CD4-positive, alpha-beta T cell (primary cell): Measurements from ENCODE around the gene GCNT2. TPM values are rescaled to one million over a fixed set of nuclear protein-coding genes. Genes with fewer than 3 reads are reported as not detected.
A peak's percentile ranks its signal among the peaks of the same experiment; 100 is the strongest.

ENCODE experiments used
- ATAC-seq: fragments of 200-7000 bp; cut with Tn5 transposase; one replicate; pipeline ENCODE4 v1.10.0; 2022; ENCODE audit warnings: mild to moderate bottlenecking; ENCODE audit not compliant: poor library complexity
- CTCF ChIA-PET: fragments of 350-600 bp; sonication (Branson Sonifier 250); formaldehyde crosslinking; loops from one replicate; lab custom pipeline; 2021; ENCODE audit warnings: antibody characterized with exemption, inconsistent platforms; lab: Charles Lee
- POLR2A ChIA-PET: fragments of 350-600 bp; sonication (Branson Sonifier 250); formaldehyde crosslinking; loops from one replicate; lab custom pipeline; 2021; ENCODE audit warnings: antibody characterized with exemption, inconsistent platforms; lab: Charles Lee
- DNase-seq, 14 experiments: peaks; one replicate each; pipeline ENCODE4 v3.0.0-alpha.2; 2013 to 2020; ENCODE audit warnings: mixed read lengths in 2 of 14
- H3K27ac ChIP-seq, 2 donors: one replicate each; pipeline versions ENCODE4 v1.5.1 to v1.7.0; 2013; ENCODE audit warnings: low read length in 2 of 2, low read depth in 1 of 2, mild to moderate bottlenecking in 1 of 2
- H3K27me3 ChIP-seq, 2 experiments: 1 replicate in 1 of 2; 2 replicates in 1 of 2; pipeline versions ENCODE4 v1.6.1 to v1.7.0; 2013; ENCODE audit warnings: low read length in 2 of 2, control low read depth in 1 of 2, mild to moderate bottlenecking in 1 of 2, moderate library complexity in 1 of 2; ENCODE audit not compliant: insufficient read depth in 2 of 2, control insufficient read depth in 1 of 2
- H3K36me3 ChIP-seq: one replicate; pipeline ENCODE4 v1.6.1; 2013; ENCODE audit warnings: low read length, control low read depth; ENCODE audit not compliant: insufficient read depth
- H3K4me1 ChIP-seq: one replicate; pipeline ENCODE4 v1.6.1; 2013; ENCODE audit warnings: low read length, control low read depth; ENCODE audit not compliant: insufficient read depth
- H3K4me3 ChIP-seq: one replicate; pipeline ENCODE4 v1.5.1; 2013; ENCODE audit warnings: mild to moderate bottlenecking, low read length, moderate library complexity
- H3K9me3 ChIP-seq, 2 experiments: 1 replicate in 1 of 2; 2 replicates in 1 of 2; pipeline versions ENCODE4 v1.6.1 to v1.7.0; 2013; ENCODE audit warnings: low read length in 2 of 2, mild to moderate bottlenecking in 2 of 2, control low read depth in 1 of 2, moderate library complexity in 1 of 2; ENCODE audit not compliant: control insufficient read depth in 1 of 2, insufficient read depth in 1 of 2
- H3K27ac Mint-ChIP-seq: one replicate; pipeline ENCODE4 v1.8.0; 2020; ENCODE audit warnings: mixed read lengths
- H3K27me3 Mint-ChIP-seq: one replicate; pipeline ENCODE4 v1.8.0; 2021; ENCODE audit warnings: mixed read lengths
- H3K36me3 Mint-ChIP-seq: one replicate; pipeline ENCODE4 v1.8.0; 2021; ENCODE audit warnings: low read depth, mixed read lengths
- H3K4me1 Mint-ChIP-seq: one replicate; pipeline ENCODE4 v1.8.0; 2021; ENCODE audit warnings: low read depth, mixed read lengths
- H3K4me3 Mint-ChIP-seq: one replicate; pipeline ENCODE4 v1.8.0; 2020; ENCODE audit warnings: mild to moderate bottlenecking, mixed read lengths
- H3K9me3 Mint-ChIP-seq: one replicate; pipeline ENCODE4 v1.8.0; 2020; ENCODE audit warnings: mixed read lengths
- intact Hi-C, 2 experiments: fragments of 100-400 bp; cut with DNase I in 1 of 2; cut with micrococcal nuclease in 1 of 2; formaldehyde crosslinking; loops; one replicate each; pipeline versions ENCODE4 v1.15.1 to v1.9.0; 2023 to 2025; cut with DNase I, micrococcal nuclease
- total RNA-seq, 174 experiments: library from RNA in 2 of 174; stranded (reverse) in 2 of 174; gene quantifications; one replicate each; pipeline ENCODE4 v1.2.3 and lab custom pipeline; 2021 to 2026
- TF ChIP-seq, protein P1 (sequence below): fragments of 200-600 bp; IDR thresholded peaks from one replicate; pipeline ENCODE4 v1.8.0; 2022; ENCODE audit warnings: antibody characterized with exemption, mild to moderate bottlenecking

Gene GCNT2
- total RNA-seq, 2 experiments from 2014 or later = 1.5 to 1.8 TPM

- peak in 2 of 14 experiments; percentile 36 to 37 for DNase-seq
- Mint-ChIP-seq H3K9me3 (no peaks in the 10 kb centered on the region), H3K4me1 (peaks cover 52% of the 10 kb centered on the region), H3K27ac (no peak overlapping the region), H3K27me3 (no peaks in the 10 kb centered on the region), H3K36me3 (peaks cover 21% of the 10 kb centered on the region), H3K4me3 (peak overlapping the region; percentile 75)
- H3K4me1 ChIP-seq = peaks cover 49% of the 10 kb centered on the region
- H3K36me3 ChIP-seq = no peaks in the 10 kb centered on the region
- CTCF ChIA-PET = no interaction called here
- H3K4me3 ChIP-seq = no peak overlapping the region
- TF ChIP-seq, protein P1, sequence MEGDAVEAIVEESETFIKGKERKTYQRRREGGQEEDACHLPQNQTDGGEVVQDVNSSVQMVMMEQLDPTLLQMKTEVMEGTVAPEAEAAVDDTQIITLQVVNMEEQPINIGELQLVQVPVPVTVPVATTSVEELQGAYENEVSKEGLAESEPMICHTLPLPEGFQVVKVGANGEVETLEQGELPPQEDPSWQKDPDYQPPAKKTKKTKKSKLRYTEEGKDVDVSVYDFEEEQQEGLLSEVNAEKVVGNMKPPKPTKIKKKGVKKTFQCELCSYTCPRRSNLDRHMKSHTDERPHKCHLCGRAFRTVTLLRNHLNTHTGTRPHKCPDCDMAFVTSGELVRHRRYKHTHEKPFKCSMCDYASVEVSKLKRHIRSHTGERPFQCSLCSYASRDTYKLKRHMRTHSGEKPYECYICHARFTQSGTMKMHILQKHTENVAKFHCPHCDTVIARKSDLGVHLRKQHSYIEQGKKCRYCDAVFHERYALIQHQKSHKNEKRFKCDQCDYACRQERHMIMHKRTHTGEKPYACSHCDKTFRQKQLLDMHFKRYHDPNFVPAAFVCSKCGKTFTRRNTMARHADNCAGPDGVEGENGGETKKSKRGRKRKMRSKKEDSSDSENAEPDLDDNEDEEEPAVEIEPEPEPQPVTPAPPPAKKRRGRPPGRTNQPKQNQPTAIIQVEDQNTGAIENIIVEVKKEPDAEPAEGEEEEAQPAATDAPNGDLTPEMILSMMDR = no peak
- no peaks in the 10 kb centered on the region for H3K27me3 ChIP-seq
- intact Hi-C loops = no loop called here
- no peak overlapping the region for H3K27ac ChIP-seq
- H3K9me3 ChIP-seq = no peaks in the 10 kb centered on the region
- no peak for ATAC-seq
- POLR2A ChIA-PET = no interaction called here
Measured at GRCh38 chr6:10531503-10531902, 10.4 kb downstream of the GCNT2 start.

DNA sequence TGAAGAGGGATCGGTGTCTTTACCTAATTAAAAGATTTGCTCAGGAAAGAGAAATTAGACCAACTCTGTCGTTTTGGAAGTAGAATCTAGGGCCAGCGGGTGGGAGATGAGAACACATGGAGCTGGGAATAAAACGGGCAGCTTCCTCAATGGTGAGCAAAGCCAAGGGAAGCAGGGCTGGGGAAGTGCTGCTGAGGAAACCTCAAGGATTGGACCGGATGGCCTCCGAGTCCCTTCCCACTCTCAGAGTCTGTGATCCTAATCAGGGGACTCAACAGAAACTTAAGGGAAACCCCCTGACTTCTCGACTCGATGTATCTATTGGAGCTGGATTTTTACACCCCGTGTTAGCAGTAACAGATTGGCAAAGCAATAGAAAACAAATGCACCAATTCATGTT, 10.8 kb downstream of the GCNT2 start:
- H3K9me3 Mint-ChIP-seq = no peaks in the 10 kb centered on the region
- TF ChIP-seq, protein P1 = no peak
- peaks cover 21% of the 10 kb centered on the region for H3K36me3 Mint-ChIP-seq
- peak overlapping the region; percentile 56 for H3K4me3 Mint-ChIP-seq
- Histone ChIP-seq H3K4me3 (no peak overlapping the region), H3K9me3 (no peaks in the 10 kb centered on the region), H3K36me3 (no peaks in the 10 kb centered on the region), H3K27ac (no peak overlapping the region), H3K27me3 (no peaks in the 10 kb centered on the region), H3K4me1 (peaks cover 49% of the 10 kb centered on the region)
- ChIA-PET POLR2A (no interaction called here), CTCF (no interaction called here)
- DNase-seq (peak in 1 of 14 experiments; percentile 25), ATAC-seq (no peak)
- H3K4me1 Mint-ChIP-seq = peaks cover 52% of the 10 kb centered on the region
- H3K27ac Mint-ChIP-seq = no peak overlapping the region
- no peaks in the 10 kb centered on the region for H3K27me3 Mint-ChIP-seq
- intact Hi-C loops = no loop called here

- peaks cover 52% of the 10 kb centered on the region for H3K4me1 Mint-ChIP-seq
- no peak for ATAC-seq
- no peaks in the 10 kb centered on the region for H3K9me3 Mint-ChIP-seq
- peaks cover 21% of the 10 kb centered on the region for H3K36me3 Mint-ChIP-seq
- TF ChIP-seq, protein P1 = no peak
- no peaks in the 10 kb centered on the region for H3K27me3 Mint-ChIP-seq
- no peak overlapping the region for H3K27ac ChIP-seq
- no peak overlapping the region for H3K4me3 ChIP-seq
- peak overlapping the region; percentile 26 for H3K4me3 Mint-ChIP-seq
- peaks cover 49% of the 10 kb centered on the region for H3K4me1 ChIP-seq
- POLR2A ChIA-PET = no interaction called here
- no peaks in the 10 kb centered on the region for H3K9me3 ChIP-seq
- H3K27me3 ChIP-seq = no peaks in the 10 kb centered on the region
- CTCF ChIA-PET = no interaction called here
- no peaks in the 10 kb centered on the region for H3K36me3 ChIP-seq
- DNase-seq = no peak
- H3K27ac Mint-ChIP-seq = no peak overlapping the region
- intact Hi-C loops = no loop called here
Measured at GRCh38 chr6:10532392-10532791, 11.2 kb downstream of the GCNT2 start.
